SK-N-MC (cell line): ENCODE measurements around the gene HSD11B2.

Source experiments
- EZH2 ChIP-seq: fragments of 200-600 bp; sonication (generic); IDR thresholded peaks from one replicate; pipeline ENCODE4 v1.6.1; 2017; ENCODE audit warnings: antibody characterized with exemption
- POLR2AphosphoS5 ChIP-seq: IDR thresholded peaks from 2 replicates; pipeline ENCODE4 v1.6.1; 2012; ENCODE audit warnings: mild to moderate bottlenecking, low read depth, low read length, borderline replicate concordance

- no peak for TF ChIP-seq EZH2
- TF ChIP-seq POLR2AphosphoS5, result no peak
Measured at GRCh38 chr16:67419502-67419901, 11.4 kb upstream of the HSD11B2 start.
